ENCODE results near the gene UBE2U. TPM values are rescaled to one million over a fixed set of nuclear protein-coding genes. Genes with fewer than 3 reads are reported as not detected.

The UBE2U gene
- total and polyA plus RNA-seq, 2 donors, result not detected

- no peaks in the 10 kb centered on the region for H3K4me1 ChIP-seq (ENCODE audit: insufficient read depth)
- no peaks in the 10 kb centered on the region for H3K36me3 ChIP-seq (ENCODE audit: insufficient read depth)
- no peak for DNase-seq (ENCODE audit: extremely low spot score)
- H3K27ac ChIP-seq (ENCODE audit: low read depth), result no peak overlapping the region
- H3K4me3 ChIP-seq (ENCODE audit: low read depth, low read length), result no peak overlapping the region
These were observed 92.1 kb downstream of the UBE2U start for GRCh38 chr1:64295561-64295960.

- Histone ChIP-seq H3K4me3 (ENCODE audit: low read depth, low read length) (no peak overlapping the region), H3K4me1 (ENCODE audit: insufficient read depth) (no peaks in the 10 kb centered on the region), H3K27ac (ENCODE audit: low read depth) (no peak overlapping the region), H3K36me3 (ENCODE audit: insufficient read depth) (no peaks in the 10 kb centered on the region)
- 84% methylated on average over 8 of the region's 8 CpGs for WGBS
- DNase-seq (ENCODE audit: extremely low spot score), result no peak
These were observed 93.0 kb downstream of the UBE2U start for GRCh38 chr1:64296459-64296858.

- no peak overlapping the region for H3K4me3 ChIP-seq (ENCODE audit: low read depth, low read length)
- no peaks in the 10 kb centered on the region for H3K4me1 ChIP-seq (ENCODE audit: insufficient read depth)
- 88% methylated on average over 3 of the region's 3 CpGs for WGBS
- no peak overlapping the region for H3K27ac ChIP-seq (ENCODE audit: low read depth)
- no peaks in the 10 kb centered on the region for H3K36me3 ChIP-seq (ENCODE audit: insufficient read depth)
- no peak for DNase-seq (ENCODE audit: extremely low spot score)
These were observed 98.8 kb downstream of the UBE2U start for GRCh38 chr1:64302194-64302593.

GRCh38 chr1:64302971-64303370 lies 99.5 kb downstream of the UBE2U start:
- 86% methylated on average over 2 of the region's 2 CpGs for WGBS
- Histone ChIP-seq H3K36me3 (ENCODE audit: insufficient read depth) (no peaks in the 10 kb centered on the region), H3K27ac (ENCODE audit: low read depth) (no peak overlapping the region), H3K4me1 (ENCODE audit: insufficient read depth) (no peaks in the 10 kb centered on the region), H3K4me3 (ENCODE audit: low read depth, low read length) (no peak overlapping the region)
- DNase-seq (ENCODE audit: extremely low spot score), result no peak

GRCh38 chr1:64304823-64305222 lies 101.4 kb downstream of the UBE2U start:
- H3K27ac ChIP-seq (ENCODE audit: low read depth), result no peak overlapping the region
- no peak overlapping the region for H3K4me3 ChIP-seq (ENCODE audit: low read depth, low read length)
- no peaks in the 10 kb centered on the region for H3K4me1 ChIP-seq (ENCODE audit: insufficient read depth)
- H3K36me3 ChIP-seq (ENCODE audit: insufficient read depth), result no peaks in the 10 kb centered on the region
- no peak for DNase-seq (ENCODE audit: extremely low spot score)

GRCh38 chr1:64308866-64309265 lies 105.4 kb downstream of the UBE2U start:
- Histone ChIP-seq H3K4me1 (ENCODE audit: insufficient read depth) (no peaks in the 10 kb centered on the region), H3K36me3 (ENCODE audit: insufficient read depth) (no peaks in the 10 kb centered on the region), H3K4me3 (ENCODE audit: low read depth, low read length) (no peak overlapping the region), H3K27ac (ENCODE audit: low read depth) (no peak overlapping the region)
- DNase-seq (ENCODE audit: extremely low spot score), result no peak
- 68% methylated on average over 6 of the region's 6 CpGs for WGBS

GRCh38 chr1:64309431-64309831 lies 106.0 kb downstream of the UBE2U start:
- DNase-seq (ENCODE audit: extremely low spot score), result no peak

GRCh38 chr1:64310760-64311159 lies 107.3 kb downstream of the UBE2U start:
- H3K4me3 ChIP-seq (ENCODE audit: low read depth, low read length), result no peak overlapping the region
- 83% methylated on average over 1 of the region's 1 CpG for WGBS
- H3K4me1 ChIP-seq (ENCODE audit: insufficient read depth), result no peaks in the 10 kb centered on the region
- H3K36me3 ChIP-seq (ENCODE audit: insufficient read depth), result no peaks in the 10 kb centered on the region
- no peak for DNase-seq (ENCODE audit: extremely low spot score)
- no peak overlapping the region for H3K27ac ChIP-seq (ENCODE audit: low read depth)

More at GRCh38 chr1:64309431-64309831, 106.0 kb downstream of the UBE2U start:
- H3K27ac ChIP-seq (ENCODE audit: low read depth), result no peak overlapping the region
- no peaks in the 10 kb centered on the region for H3K4me1 ChIP-seq (ENCODE audit: insufficient read depth)
- H3K4me3 ChIP-seq (ENCODE audit: low read depth, low read length), result no peak overlapping the region
- no peaks in the 10 kb centered on the region for H3K36me3 ChIP-seq (ENCODE audit: insufficient read depth)
- WGBS, result 84% methylated on average over 5 of the region's 5 CpGs

- H3K4me1 ChIP-seq (ENCODE audit: insufficient read depth), result no peaks in the 10 kb centered on the region
- H3K27ac ChIP-seq (ENCODE audit: low read depth), result no peak overlapping the region
- no peak overlapping the region for H3K4me3 ChIP-seq (ENCODE audit: low read depth, low read length)
- WGBS, result 94% methylated on average over 4 of the region's 4 CpGs
- DNase-seq (ENCODE audit: extremely low spot score), result no peak
- no peaks in the 10 kb centered on the region for H3K36me3 ChIP-seq (ENCODE audit: insufficient read depth)
These were observed 109.0 kb downstream of the UBE2U start for GRCh38 chr1:64312431-64312830.

GRCh38 chr1:64315402-64315801 lies 112.0 kb downstream of the UBE2U start:
- DNase-seq (ENCODE audit: extremely low spot score), result no peak

More at GRCh38 chr1:64315402-64315801, 112.0 kb downstream of the UBE2U start:
- WGBS, result 72% methylated on average over 5 of the region's 5 CpGs
- no peaks in the 10 kb centered on the region for H3K4me1 ChIP-seq (ENCODE audit: insufficient read depth)
- H3K27ac ChIP-seq (ENCODE audit: low read depth), result no peak overlapping the region
- H3K36me3 ChIP-seq (ENCODE audit: insufficient read depth), result no peaks in the 10 kb centered on the region
- H3K4me3 ChIP-seq (ENCODE audit: low read depth, low read length), result no peak overlapping the region
